GM19240 (cell line): ENCODE data around the gene TRIM25.
"Not testable (repeated sequence)": the region's sequence is repeated elsewhere in the genome, so short reads cannot be mapped to it uniquely, and the experiment has no call there.

Experiments used
- DNase-seq: peaks from one replicate; pipeline ENCODE4 v3.0.0; 2011; ENCODE audit warnings: low spot score; ENCODE audit not compliant: insufficient read length

Gene TRIM25, protein sequence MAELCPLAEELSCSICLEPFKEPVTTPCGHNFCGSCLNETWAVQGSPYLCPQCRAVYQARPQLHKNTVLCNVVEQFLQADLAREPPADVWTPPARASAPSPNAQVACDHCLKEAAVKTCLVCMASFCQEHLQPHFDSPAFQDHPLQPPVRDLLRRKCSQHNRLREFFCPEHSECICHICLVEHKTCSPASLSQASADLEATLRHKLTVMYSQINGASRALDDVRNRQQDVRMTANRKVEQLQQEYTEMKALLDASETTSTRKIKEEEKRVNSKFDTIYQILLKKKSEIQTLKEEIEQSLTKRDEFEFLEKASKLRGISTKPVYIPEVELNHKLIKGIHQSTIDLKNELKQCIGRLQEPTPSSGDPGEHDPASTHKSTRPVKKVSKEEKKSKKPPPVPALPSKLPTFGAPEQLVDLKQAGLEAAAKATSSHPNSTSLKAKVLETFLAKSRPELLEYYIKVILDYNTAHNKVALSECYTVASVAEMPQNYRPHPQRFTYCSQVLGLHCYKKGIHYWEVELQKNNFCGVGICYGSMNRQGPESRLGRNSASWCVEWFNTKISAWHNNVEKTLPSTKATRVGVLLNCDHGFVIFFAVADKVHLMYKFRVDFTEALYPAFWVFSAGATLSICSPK

DNA sequence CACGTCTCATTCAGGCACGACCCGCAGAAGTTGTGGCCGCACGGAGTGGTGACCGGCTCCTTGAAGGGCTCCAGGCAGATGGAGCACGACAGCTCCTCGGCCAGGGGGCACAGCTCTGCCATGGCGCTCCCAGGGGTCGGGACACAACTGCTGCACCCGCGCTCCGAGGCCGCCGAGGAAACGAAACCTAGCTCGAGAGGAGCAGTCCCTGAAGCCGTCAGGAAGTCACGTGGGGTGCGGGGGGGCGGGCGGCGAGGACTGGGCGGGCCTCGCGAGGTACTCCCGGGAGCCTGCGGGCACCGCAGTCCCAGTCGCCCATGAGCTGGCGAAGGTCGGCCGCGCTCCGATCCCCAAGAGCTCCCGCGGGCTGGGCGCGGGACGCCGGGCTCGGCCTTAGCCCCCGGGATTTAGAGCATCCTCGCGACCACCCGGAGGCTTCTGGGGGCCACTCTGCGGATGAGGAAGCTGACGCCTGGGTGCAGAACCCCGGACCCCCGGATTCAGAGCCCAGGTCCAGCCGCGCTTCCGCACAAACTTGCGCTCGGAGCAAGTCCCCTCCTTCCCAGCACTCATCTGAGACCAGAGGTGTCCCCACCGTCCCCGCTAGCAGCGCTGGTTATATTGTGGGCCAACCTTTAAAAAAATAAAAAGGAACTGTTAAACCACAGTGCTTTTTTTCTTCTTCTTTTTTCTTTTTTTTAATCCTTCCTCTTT, at the start of gene TRIM25:
TSS of gene TRIM25 (minus strand) at position 183 of the 714 bp plus-strand sequence. CDS start at position 122, 61 bp downstream.
- peak; percentile 80 for DNase-seq

- peak; percentile 77 for DNase-seq
Observed at GRCh38 chr17:56960596-56961538, 47.0 kb upstream of the TRIM25 start, which contains the start of gene COIL. COIL (minus strand) TSS chr17:56961050; CDS start chr17:56961019, 31 bp downstream.

GRCh38 chr17:56956992-56957391, 43.1 kb upstream of the TRIM25 start:
- DNase-seq, result no peak

DNA sequence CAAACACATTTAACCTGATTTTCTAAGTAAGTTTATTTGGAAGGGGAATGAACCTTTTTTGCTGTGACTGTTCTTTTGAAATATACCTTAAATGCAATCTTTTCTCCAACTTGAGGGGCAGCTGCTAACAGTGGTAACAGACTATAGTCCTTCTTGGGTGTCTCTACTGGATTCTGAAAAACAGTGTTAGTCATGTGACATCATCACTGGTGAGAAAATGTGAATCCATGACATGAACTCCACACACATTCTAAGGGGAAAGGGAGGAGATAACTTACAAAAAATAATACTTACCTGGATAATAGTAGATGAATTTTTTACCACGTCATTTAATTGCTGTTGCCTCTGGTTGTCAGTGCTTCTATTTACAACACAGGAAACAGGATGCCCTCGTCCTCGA, 35.7 kb upstream of the TRIM25 start:
- DNase-seq, result no peak

DNA sequence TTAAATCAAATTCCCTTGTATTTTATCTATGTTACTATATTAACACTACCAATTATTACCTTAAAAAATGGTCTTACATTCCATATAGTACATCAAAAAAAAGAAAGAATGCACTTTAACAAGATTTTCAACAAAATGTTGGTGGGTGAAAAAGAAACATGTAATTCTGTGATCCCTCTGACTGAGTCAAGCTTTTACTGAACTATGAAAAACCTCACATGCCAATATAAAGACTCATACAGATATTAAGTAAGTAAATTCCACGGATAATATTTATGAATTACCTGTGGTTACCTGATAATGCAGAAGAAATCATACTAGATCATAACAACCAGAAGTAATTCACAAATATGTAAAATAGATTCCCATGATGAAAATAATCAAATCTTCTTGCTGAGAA, 34.6 kb upstream of the TRIM25 start:
- DNase-seq, result no peak

DNA sequence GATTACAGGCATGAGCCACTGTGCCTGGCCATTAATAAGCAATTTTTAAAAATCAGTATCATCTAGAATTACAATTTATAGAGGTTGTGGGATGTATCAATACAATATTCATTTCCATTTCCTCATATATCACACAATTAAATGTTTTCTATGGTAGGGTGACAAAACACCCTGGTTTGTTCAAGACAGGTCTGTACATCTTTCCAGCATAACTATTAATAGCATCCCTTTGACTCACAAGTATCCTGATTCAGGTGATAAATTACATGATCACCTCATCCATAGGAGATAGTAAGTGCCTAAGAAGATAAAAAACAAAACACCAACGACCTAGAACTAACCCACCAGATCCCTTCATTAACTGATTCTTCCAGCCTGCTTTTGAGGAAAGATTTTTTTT, 33.9 kb upstream of the TRIM25 start:
- DNase-seq, result no peak

GRCh38 chr17:56945938-56946505, 32.2 kb upstream of the TRIM25 start:
- DNase-seq, result no peak

- no peak for DNase-seq
Observed at GRCh38 chr17:56943505-56944125, 29.8 kb upstream of the TRIM25 start.

DNA sequence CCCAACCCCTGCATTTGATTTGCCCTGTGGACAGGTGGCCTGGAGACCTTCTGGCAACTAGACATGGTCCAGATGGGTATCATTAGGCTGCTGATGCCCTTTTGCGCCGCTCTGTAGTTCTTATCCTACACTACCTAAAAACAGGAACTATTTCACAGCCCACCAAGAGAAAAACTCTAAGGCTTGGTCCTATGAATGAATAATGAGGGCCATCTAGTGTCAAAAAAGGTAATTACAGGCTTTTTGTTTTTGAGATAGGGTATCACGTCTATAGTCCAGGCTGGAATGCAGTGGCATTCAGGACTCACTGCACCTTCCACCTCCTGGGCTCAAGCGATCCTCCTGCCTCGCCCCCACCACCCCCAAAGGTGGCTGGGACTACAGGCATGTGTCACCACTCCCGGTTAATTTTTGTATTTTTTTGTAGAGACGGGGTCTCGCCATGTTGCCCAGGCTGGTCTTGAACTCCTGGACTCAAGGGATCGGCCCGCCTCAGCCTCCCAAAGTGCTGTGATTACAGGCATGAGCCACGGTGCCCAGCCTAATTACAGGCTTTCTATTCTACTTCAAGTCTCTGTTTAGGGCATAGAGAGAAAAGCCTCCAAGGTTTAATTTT, 26.1 kb upstream of the TRIM25 start:
- DNase-seq, result no peak

- DNase-seq, result not testable (repeated sequence)
Observed at GRCh38 chr17:56938206-56938605, 24.4 kb upstream of the TRIM25 start.

DNA sequence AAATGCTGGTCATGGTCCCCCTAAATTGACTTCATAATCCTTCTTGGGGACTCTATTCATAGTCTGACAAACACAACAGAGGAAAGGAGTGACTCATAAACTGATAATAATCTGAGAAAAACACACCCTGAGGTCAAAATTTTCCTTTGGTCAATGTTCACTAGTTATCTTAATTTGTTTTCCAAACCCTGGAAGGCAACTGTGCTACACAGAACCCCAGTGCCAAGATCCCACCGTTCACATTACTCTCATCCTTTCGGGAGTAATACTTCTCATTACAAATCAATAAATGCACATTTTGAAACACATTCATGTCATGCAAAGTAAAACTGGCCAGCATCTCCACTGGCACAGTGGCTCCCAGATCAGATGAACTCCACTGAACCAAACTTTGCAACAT, 23.8 kb upstream of the TRIM25 start:
- DNase-seq, result no peak

DNA sequence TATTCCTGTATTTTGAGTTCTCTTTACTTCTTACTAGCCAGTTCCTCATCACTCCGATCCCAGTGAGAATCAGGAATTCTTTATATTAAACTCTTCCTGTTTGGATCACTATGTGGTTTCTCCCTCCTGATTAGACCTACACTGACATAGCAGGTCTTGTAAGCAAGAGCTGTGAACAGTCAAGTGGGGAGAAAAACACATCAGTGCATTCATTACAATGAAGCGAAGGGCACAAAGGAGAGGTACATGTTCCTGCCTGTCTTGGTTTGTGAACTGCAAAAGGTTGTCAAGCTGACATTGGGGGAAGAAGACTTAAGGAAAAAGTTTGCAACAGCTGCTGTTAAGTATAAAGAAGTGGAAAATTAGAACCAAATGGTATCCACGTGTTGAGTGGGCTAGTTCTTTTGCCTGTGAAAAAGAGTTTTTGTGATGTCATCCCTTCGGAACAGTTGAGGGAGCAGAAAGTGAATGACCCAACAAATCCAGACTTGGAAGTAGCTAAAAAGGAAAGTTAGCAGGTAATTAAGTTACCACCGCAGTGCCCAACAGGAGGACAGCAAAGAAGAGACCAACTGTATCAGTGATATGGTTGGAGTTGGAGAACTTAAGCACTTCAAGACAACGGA, 23.0 kb upstream of the TRIM25 start:
- no peak for DNase-seq

DNA sequence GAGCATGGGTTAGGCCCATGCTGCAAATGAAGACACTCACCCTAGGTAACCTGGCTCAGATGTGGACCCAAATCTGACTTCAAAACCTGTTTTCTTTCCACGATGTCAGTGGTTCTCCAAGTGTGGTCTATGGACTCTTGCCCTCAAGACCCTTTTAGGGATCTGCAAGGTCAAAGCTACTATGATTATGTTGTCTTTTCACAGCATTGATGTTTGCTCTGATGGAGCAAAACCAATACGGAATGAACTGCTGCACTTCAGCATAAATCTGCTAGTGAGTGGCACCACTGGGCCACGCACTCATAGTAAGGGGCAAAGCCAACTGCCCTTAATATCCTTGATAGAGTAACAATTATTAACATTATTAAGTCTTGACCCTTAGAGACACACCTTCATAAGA, 21.6 kb upstream of the TRIM25 start:
- DNase-seq, result no peak

GRCh38 chr17:56934280-56934679, 20.4 kb upstream of the TRIM25 start:
- no peak for DNase-seq

DNA sequence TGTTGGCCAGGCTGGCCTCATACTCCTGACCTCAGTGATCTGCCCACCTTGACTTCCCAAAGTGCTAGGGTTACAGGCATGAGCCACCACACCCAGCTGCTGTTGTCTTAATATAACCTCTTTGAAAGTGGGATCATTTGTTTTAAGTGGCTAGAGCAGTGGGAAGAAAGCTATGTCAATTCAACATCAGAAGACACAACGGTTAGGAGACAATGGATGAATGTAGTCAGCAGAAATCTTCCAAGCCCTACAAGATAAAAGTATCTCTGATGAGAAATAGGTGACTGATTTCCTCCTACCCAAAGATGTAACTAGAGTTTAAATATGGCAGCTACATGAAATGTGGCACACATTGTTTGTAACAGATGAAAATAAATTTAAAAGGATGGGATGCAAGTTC, 20.0 kb upstream of the TRIM25 start:
- no peak for DNase-seq

- DNase-seq, result no peak
Observed at GRCh38 chr17:56933151-56933745, 19.4 kb upstream of the TRIM25 start.

- DNase-seq, result no peak
Observed at GRCh38 chr17:56930739-56931337, 17.0 kb upstream of the TRIM25 start.

DNA sequence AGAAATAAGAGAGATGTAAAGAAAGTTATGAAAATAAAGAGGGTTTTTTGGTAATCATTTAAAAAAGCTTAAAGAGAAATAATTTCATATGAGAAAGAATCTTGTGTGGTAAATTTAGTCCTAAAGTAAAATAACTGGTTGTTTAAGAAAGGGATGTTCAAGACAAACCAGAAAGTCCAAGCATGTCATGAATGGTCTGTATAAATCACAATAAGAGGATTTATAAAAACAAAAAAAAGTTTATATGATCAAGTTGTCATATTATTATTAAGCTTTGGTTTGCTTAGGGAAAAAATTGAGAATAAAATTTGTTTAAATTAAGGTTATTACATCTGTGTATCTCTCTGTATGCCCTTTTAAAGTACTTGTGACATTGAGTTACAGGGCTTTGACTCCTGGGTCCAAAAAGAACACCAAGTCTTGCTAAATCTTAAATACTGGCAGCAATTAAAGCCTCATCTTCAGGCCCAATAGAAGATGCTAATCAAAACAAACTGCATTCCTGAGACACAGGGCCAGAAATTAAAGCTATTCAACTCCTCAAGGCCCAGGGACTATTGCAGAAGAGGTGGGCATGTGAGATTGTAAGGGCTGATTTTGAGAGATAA, 15.6 kb upstream of the TRIM25 start:
- DNase-seq, result no peak
